ENCODE measurements around the gene FAM200B.

The FAM200B gene

GRCh38 chr4:15668566-15669435 lies 12.8 kb upstream of the FAM200B start:
- DNase-seq = no peak

- no peak for DNase-seq
Observed at GRCh38 chr4:15670576-15670975, 11.1 kb upstream of the FAM200B start.

- no peak for DNase-seq
Observed at GRCh38 chr4:15672101-15672500, 9.5 kb upstream of the FAM200B start.

GRCh38 chr4:15673337-15673736 lies 8.3 kb upstream of the FAM200B start:
- DNase-seq = no peak

- DNase-seq = no peak
Observed at GRCh38 chr4:15674046-15674445, 7.6 kb upstream of the FAM200B start.

GRCh38 chr4:15674926-15675325 lies 6.7 kb upstream of the FAM200B start:
- DNase-seq = no peak

- DNase-seq = no peak
Observed at GRCh38 chr4:15675356-15675755, 6.3 kb upstream of the FAM200B start.

- DNase-seq = no peak
Observed at GRCh38 chr4:15676039-15676438, 5.6 kb upstream of the FAM200B start.

GRCh38 chr4:15676899-15677298 lies 4.7 kb upstream of the FAM200B start:
- no peak for DNase-seq

GRCh38 chr4:15677507-15677988 lies 4.1 kb upstream of the FAM200B start:
- no peak for DNase-seq

GRCh38 chr4:15681067-15681371 lies 608 bp upstream of the FAM200B start:
- no peak for DNase-seq

GRCh38 chr4:15682242-15683142 lies 865 bp downstream of the FAM200B start:
- DNase-seq = no peak

GRCh38 chr4:15683143-15683495 lies 1.5 kb downstream of the FAM200B start:
- no peak for DNase-seq

- DNase-seq = no peak
Observed at GRCh38 chr4:15684498-15684897, 2.9 kb downstream of the FAM200B start.

GRCh38 chr4:15688051-15688450 lies 6.4 kb downstream of the FAM200B start:
- DNase-seq = no peak

- no peak for DNase-seq
Observed at GRCh38 chr4:15689540-15689939, 7.9 kb downstream of the FAM200B start.

- DNase-seq = no peak
Observed at GRCh38 chr4:15690020-15690809, 8.6 kb downstream of the FAM200B start.

GRCh38 chr4:15691346-15692135 lies 9.9 kb downstream of the FAM200B start:
- DNase-seq = no peak

GRCh38 chr4:15692602-15693001 lies 11.0 kb downstream of the FAM200B start:
- DNase-seq = no peak

GRCh38 chr4:15694431-15694830 lies 12.8 kb downstream of the FAM200B start:
- DNase-seq = no peak

- DNase-seq = no peak
Observed at GRCh38 chr4:15695240-15695699, 13.6 kb downstream of the FAM200B start.

- no peak for DNase-seq
Observed at GRCh38 chr4:15695729-15696128, 14.1 kb downstream of the FAM200B start.

Data from DMS 273 treated with DMSO at 0.1 percent for 48 hours (cell line).